Endothelial cell of umbilical vein (primary cell): ENCODE data around the gene JTB. TPM values are rescaled to one million over a fixed set of nuclear protein-coding genes. Genes with fewer than 3 reads are reported as not detected.
A peak's percentile ranks its signal among the peaks of the same experiment; 100 is the strongest.

Experiments used
- BruUV-seq: library from RNA; stranded (reverse); fragments of 400-500 nt; replicated peaks from 2 replicates; lab custom pipeline; 2021; lab: Mats Ljungman, UMichigan
- CTCF ChIA-PET: fragments of 300-600, 350-600 bp; sonication (Branson Sonifier 250); formaldehyde crosslinking; loops from one replicate; lab custom pipeline; 2021; ENCODE audit warnings: antibody characterized with exemption, inconsistent platforms; lab: Charles Lee
- POLR2A ChIA-PET: fragments of 300-600, 350-600 bp; sonication (Branson Sonifier 250); formaldehyde crosslinking; loops from one replicate; lab custom pipeline; 2021; ENCODE audit warnings: antibody characterized with exemption, inconsistent platforms; lab: Charles Lee
- DNase-seq: peaks from one replicate; pipeline ENCODE4 v3.0.0-alpha.2; 2011; ENCODE audit warnings: low read depth, low spot score
- FAIRE-seq: peaks from 2 replicates; lab custom pipeline; 2011; peaks lifted over from hg19 to GRCh38; lab: Jason Lieb, UNC
- H2AFZ ChIP-seq: 2 replicates; pipeline ENCODE4 v1.6.0; 2012; ENCODE audit warnings: low read depth, low read length, control low read depth, inconsistent platforms
- H3K27ac ChIP-seq: 2 replicates; pipeline ENCODE4 v1.5.1; 2011; ENCODE audit warnings: low read depth, mild to moderate bottlenecking, control low read depth, low read length, moderate library complexity; ENCODE audit not compliant: insufficient read depth
- H3K27me3 ChIP-seq, 2 experiments: 2 replicates each; pipeline versions ENCODE4 v1.6.0 to v1.6.1; 2011; ENCODE audit warnings: low read length in 2 of 2, mixed read lengths in 1 of 2; ENCODE audit not compliant: control insufficient read depth in 2 of 2, insufficient read depth in 2 of 2
- H3K36me3 ChIP-seq, 2 experiments: 2 replicates in 1 of 2; 3 replicates in 1 of 2; pipeline ENCODE4 v1.5.1; 2011; ENCODE audit warnings: low read length in 2 of 2, mild to moderate bottlenecking in 1 of 2, moderate library complexity in 1 of 2; ENCODE audit not compliant: control insufficient read depth in 2 of 2, insufficient read depth in 2 of 2; ENCODE audit errors: extremely low read depth in 1 of 2
- H3K4me1 ChIP-seq: 3 replicates; pipeline ENCODE4 v1.5.1; 2011; ENCODE audit warnings: mild to moderate bottlenecking, low read length; ENCODE audit not compliant: control insufficient read depth, insufficient read depth; ENCODE audit errors: extremely low read depth
- H3K4me2 ChIP-seq: 2 replicates; pipeline ENCODE4 v1.6.1; 2011; ENCODE audit warnings: low read length, control low read depth, mixed read lengths; ENCODE audit not compliant: insufficient read depth
- H3K4me3 ChIP-seq, 3 experiments: fragments of 200-600 bp in 1 of 3; sonication (generic), shearing (Covaris generic) in 1 of 3; replicated peaks in 1 of 3; 2 replicates each; pipeline ENCODE4 v1.5.1; 2011 to 2016; ENCODE audit warnings: control low read depth in 3 of 3, low read length in 3 of 3, mild to moderate bottlenecking in 2 of 3, inconsistent platforms in 1 of 3, low read depth in 1 of 3, moderate library complexity in 1 of 3; ENCODE audit not compliant: insufficient read depth in 1 of 3
- H3K79me2 ChIP-seq: 2 replicates; pipeline ENCODE4 v1.6.0; 2012; ENCODE audit warnings: low read length, inconsistent platforms; ENCODE audit not compliant: control insufficient read depth, insufficient read depth
- H3K9ac ChIP-seq: replicated peaks from 2 replicates; pipeline ENCODE3; 2011; ENCODE audit warnings: low read length, control low read depth; ENCODE audit not compliant: insufficient read depth; ENCODE audit errors: extremely low read depth
- H3K9me1 ChIP-seq: replicated peaks from 3 replicates; pipeline ENCODE4 v1.6.0; 2011; ENCODE audit warnings: mild to moderate bottlenecking, low read length; ENCODE audit not compliant: control insufficient read depth, insufficient read depth; ENCODE audit errors: extremely low read depth
- H3K9me3 ChIP-seq: replicated peaks from 2 replicates; pipeline ENCODE4 v1.5.1; 2012; ENCODE audit warnings: low read length, inconsistent platforms; ENCODE audit not compliant: control insufficient read depth, insufficient read depth
- H4K20me1 ChIP-seq: replicated peaks from 2 replicates; pipeline ENCODE3; 2011; ENCODE audit warnings: mild to moderate bottlenecking, low read length; ENCODE audit not compliant: control insufficient read depth, insufficient read depth; ENCODE audit errors: extremely low read depth
- CTCF ChIP-seq, 2 donors: IDR thresholded peaks; 1 replicate in 1 of 2; 2 replicates in 1 of 2; pipeline ENCODE4 v1.5.1; 2011; ENCODE audit warnings: low read length in 2 of 2, mild to moderate bottlenecking in 2 of 2, moderate library complexity in 2 of 2, control low read depth in 1 of 2, inconsistent platforms in 1 of 2, low read depth in 1 of 2; ENCODE audit not compliant: insufficient read depth in 1 of 2; ENCODE audit errors: extremely low read depth in 1 of 2
- EZH2 ChIP-seq: IDR thresholded peaks from 2 replicates; pipeline ENCODE4 v1.6.1; 2012; ENCODE audit warnings: borderline replicate concordance, low read depth, mild to moderate bottlenecking, moderate library complexity, low read length, inconsistent platforms; ENCODE audit not compliant: severe bottlenecking
- FOS ChIP-seq: IDR thresholded peaks from 2 replicates; pipeline ENCODE4 v1.6.1; 2011; ENCODE audit warnings: mild to moderate bottlenecking, low read length, moderate library complexity, borderline replicate concordance; ENCODE audit not compliant: insufficient read depth
- GATA2 ChIP-seq: IDR thresholded peaks from 2 replicates; pipeline ENCODE4 v1.7.0; 2011; ENCODE audit warnings: low read depth, mild to moderate bottlenecking, moderate library complexity, mixed read lengths, low read length; ENCODE audit not compliant: insufficient read length, insufficient read depth
- JUN ChIP-seq: IDR thresholded peaks from 2 replicates; pipeline ENCODE4 v1.6.1; 2011; ENCODE audit warnings: borderline replicate concordance, low read depth; ENCODE audit not compliant: insufficient read length, insufficient read depth
- MYC ChIP-seq: IDR thresholded peaks from one replicate; pipeline ENCODE4 v1.6.1; 2011; ENCODE audit warnings: mild to moderate bottlenecking, low read depth, low read length
- POLR2A ChIP-seq: IDR thresholded peaks from 2 replicates; pipeline ENCODE4 v1.6.1; 2012; ENCODE audit warnings: low read depth, mild to moderate bottlenecking, control low read depth, low read length
- POLR2AphosphoS5 ChIP-seq: IDR thresholded peaks from 2 replicates; pipeline ENCODE4 v1.6.1; 2012; ENCODE audit warnings: low read depth, mild to moderate bottlenecking, control low read depth, low read length, moderate library complexity; ENCODE audit not compliant: insufficient read depth
- dilution Hi-C: fragments of 300-500 bp; cut with MboI; formaldehyde crosslinking; loops from one replicate; pipeline ENCODE4 v1.15.0; 2019; ENCODE audit warnings: low sequenced_read_pairs; ENCODE audit not compliant: extremely low pct_ligation_motif_present
- intact Hi-C: fragments of 100-400 bp; cut with micrococcal nuclease; formaldehyde crosslinking; loops from one replicate; pipeline ENCODE4 v1.10.0; 2022
- polyA plus RNA-seq, 4 experiments: library from polyadenylated mRNA; depleted of rRNA in 3 of 4; stranded (reverse) in 3 of 4; unstranded in 1 of 4; fragments of >200 nt; gene quantifications; 2 replicates each; pipeline versions ENCODE4 v1.2.1 to v1.2.3, GENCODE V29; 2011 to 2012; ENCODE audit warnings: missing spikeins in 1 of 4
- total RNA-seq: library from RNA; stranded (reverse); gene quantifications from 2 replicates; pipeline ENCODE4 v1.2.3, GENCODE V29; 2021
- TF ChIP-seq, protein P1 (sequence below): IDR thresholded peaks from 2 replicates; pipeline ENCODE4 v1.6.1; 2011; ENCODE audit not compliant: insufficient read depth, insufficient read length

JTB gene
- total and polyA plus RNA-seq, 2 donors (not counting 3 experiments of a cell fraction or from before 2014, with no cell fraction given), result 90.2 to 149 TPM

- FAIRE-seq, result no peak
- CTCF ChIA-PET, result interaction anchor here (0.5 to 0.7 kb wide), 2 partner anchors 8 to 14 kb away, joined by 3 read pairs; partner anchors contain the start of gene DENND4B
Measured at GRCh38 chr1:153932156-153933131, 45.0 kb downstream of the JTB start.

More at GRCh38 chr1:153932156-153933131, 45.0 kb downstream of the JTB start:
- no peaks in the 10 kb centered on the region for H3K79me2 ChIP-seq
- no peak overlapping the region for H3K4me3 ChIP-seq
- no peak overlapping the region for H2AFZ ChIP-seq
- no peak overlapping the region for H3K4me2 ChIP-seq
- no peak for TF ChIP-seq JUN
- TF ChIP-seq POLR2A, result no peak
- TF ChIP-seq FOS, result no peak
- TF ChIP-seq POLR2AphosphoS5, result no peak
- TF ChIP-seq MYC, result no peak
- no peak for TF ChIP-seq EZH2
- TF ChIP-seq CTCF (IDR thresholded peaks at IDR 0.05; ENCODE audit: extremely low read depth in 1 of 2, insufficient read depth in 1 of 2, low read depth in 1 of 2, low read length in 2 of 2), result no peak
- TF ChIP-seq, protein P1, sequence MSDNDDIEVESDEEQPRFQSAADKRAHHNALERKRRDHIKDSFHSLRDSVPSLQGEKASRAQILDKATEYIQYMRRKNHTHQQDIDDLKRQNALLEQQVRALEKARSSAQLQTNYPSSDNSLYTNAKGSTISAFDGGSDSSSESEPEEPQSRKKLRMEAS, result no peak
- TF ChIP-seq GATA2, result no peak
- H3K9ac ChIP-seq, result no peak overlapping the region
- peaks cover 5 to 40% of the 10 kb centered on the region in 2 experiments for H3K36me3 ChIP-seq
- intact Hi-C loops (no loop called here), dilution Hi-C loops (no loop called here)
- no peaks in the 10 kb centered on the region for H3K9me1 ChIP-seq
- no peak overlapping the region for H3K27ac ChIP-seq
- no peaks in the 10 kb centered on the region for H3K9me3 ChIP-seq
- peaks cover 15% of the 10 kb centered on the region for H3K4me1 ChIP-seq
- no peaks in the 10 kb centered on the region for H4K20me1 ChIP-seq
- DNase-seq, result no peak
- POLR2A ChIA-PET, result no interaction called here
- TSS peak; percentile 4 for BruUV-seq
- H3K27me3 ChIP-seq, result no peaks in the 10 kb centered on the region
